GM18861 (cell line): ENCODE measurements around the gene MS4A15.

ENCODE experiments used
- ATAC-seq: cut with Tn5 transposase; IDR thresholded peaks from one replicate; pipeline ENCODE4 v1.9.1; 2021; ENCODE audit not compliant: unreplicated experiment

The MS4A15 gene

DNA sequence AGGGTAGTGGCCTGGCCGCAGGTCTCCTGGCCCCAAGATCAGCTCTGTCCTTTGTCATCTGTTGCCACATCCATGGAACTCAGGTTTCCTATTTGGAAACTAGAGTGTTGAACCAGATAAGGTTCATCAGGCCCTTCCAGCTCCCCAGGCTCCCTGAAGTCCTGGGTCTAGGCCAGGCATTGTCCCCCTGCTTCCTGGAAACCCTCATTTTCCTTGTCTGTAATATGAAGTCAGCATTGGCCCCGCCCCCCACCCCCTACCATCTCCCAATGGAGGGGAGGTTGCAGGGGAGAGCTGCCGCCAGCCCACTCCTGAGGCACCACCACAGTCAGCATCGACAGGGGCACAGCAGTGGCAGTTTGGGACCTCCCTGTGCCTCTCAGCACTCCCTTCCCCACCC, 19.5 kb downstream of the MS4A15 start:
- no peak for ATAC-seq

DNA sequence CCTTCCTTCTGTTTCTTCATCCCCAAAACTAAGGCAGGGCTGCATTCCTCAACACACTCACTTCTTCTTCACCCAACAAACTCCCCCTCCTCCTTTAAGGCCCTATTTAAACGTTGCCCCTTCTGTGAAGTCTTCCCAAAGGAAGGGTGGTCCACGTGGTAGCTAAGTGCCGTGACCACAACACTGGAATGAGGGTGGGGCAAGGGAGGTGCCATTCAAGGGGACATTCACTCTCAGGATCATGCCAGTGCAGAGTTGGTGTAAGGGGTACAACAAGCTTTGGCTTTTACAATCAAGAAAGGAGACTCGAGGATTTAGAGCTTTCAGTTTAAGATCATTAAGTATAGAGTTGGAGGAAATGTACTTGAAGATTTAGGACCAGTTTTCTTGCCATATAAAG, 20.4 kb downstream of the MS4A15 start:
- ATAC-seq: no peak

DNA sequence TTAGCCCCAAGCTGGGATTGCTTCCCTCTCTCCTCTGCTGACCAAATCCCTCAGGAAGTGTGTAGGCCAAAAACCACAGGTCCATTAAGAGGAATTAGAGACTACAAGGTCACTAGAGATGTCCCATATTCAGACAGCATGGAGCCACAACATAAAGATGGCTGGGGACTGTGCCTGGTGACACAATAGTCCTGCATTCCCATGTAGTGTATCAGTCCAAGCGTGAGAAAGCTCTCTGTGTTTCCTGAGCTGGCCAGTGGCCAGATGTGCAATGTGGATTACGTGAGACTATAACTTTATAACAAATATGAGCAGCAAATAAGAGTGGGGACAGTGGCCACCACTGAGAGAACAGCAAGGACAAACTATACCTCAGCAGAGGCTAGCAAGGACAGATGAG, 20.9 kb downstream of the MS4A15 start:
- ATAC-seq: no peak

DNA sequence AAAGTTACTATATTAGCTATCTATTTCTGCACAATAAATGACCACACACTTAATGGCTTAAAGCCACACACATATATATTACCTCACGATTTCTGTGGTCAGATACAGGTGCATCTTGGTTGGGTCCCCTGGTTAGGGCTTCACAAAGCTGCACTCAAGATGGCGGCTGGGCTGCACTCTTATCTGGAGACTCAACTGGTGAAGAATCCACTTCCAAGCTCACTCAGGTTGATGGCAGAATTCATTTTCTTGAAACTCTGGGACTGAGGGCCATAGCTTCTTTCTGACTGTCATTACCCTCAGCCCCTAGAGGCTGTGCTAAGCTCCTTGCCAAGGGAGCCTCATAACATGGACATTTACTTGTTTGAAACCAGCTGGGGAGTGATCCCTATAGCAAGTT, 23.4 kb downstream of the MS4A15 start:
- ATAC-seq: no peak

DNA sequence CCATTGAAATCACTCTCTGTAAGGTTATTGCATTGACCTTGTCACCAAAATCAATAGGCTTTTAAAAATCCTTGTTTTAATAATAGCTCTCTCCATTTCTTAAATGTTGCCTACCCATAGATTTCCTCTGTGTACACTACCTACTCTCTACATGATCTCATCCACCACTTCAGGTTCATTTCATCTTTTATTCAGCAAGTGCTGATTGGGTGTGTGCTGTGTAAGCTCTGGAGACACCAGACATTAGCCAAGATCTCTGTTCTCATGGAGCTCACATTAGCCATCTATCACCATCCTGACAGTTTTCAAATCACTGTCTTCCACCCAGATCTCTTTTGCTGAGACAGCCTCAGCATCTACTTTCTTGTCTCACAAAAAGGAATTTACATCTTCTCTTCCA, 24.1 kb downstream of the MS4A15 start:
- ATAC-seq: no peak

DNA sequence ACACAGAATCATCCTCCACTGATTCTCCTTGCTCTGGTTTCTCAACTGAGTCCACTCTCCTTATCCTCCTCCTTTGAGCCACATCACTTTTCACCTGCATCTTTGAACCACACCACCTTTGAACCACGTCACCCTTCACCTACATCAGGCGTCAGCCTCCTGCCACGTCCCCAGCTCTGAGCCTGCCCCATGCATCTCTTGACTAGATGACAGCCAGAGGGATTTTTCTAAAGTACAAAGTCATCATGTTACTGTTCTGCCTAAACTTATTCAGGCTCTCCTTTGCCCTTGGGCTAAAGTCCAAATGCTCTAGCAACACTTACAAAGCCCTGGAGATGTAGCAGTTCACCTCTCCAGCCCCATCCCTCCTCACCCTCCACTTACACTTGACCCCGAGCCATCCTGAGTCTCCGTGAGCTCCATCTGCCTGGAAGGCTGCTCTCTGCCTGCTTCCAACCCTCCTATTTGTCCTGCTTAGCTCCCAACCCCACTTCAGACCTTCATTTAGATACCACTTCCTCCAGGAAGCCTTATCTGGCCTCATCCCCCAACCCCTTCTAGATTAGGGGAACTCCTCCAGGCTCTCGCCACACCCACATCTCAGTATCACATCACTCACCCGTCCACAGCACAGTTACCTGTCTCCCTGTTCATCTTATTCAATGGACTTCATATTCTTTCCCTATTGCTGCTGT, 24.8 kb downstream of the MS4A15 start:
- no peak for ATAC-seq

DNA sequence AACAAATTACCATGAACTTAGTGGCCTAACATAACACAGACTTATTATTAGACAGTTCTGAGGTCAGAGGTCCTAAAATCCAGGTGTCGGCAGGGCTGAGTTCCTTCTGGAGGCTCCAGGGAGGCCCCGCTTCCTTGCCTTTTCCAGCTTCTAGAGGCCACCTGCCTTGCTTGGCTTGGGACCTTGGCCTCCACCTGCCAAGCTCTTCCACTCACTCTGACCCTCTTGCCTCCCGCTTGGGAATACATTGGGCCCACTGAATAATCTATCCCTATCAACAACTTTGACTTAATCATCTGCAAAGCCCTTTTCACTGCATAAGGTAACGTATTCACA, 25.3 kb downstream of the MS4A15 start:
- ATAC-seq: no peak

DNA sequence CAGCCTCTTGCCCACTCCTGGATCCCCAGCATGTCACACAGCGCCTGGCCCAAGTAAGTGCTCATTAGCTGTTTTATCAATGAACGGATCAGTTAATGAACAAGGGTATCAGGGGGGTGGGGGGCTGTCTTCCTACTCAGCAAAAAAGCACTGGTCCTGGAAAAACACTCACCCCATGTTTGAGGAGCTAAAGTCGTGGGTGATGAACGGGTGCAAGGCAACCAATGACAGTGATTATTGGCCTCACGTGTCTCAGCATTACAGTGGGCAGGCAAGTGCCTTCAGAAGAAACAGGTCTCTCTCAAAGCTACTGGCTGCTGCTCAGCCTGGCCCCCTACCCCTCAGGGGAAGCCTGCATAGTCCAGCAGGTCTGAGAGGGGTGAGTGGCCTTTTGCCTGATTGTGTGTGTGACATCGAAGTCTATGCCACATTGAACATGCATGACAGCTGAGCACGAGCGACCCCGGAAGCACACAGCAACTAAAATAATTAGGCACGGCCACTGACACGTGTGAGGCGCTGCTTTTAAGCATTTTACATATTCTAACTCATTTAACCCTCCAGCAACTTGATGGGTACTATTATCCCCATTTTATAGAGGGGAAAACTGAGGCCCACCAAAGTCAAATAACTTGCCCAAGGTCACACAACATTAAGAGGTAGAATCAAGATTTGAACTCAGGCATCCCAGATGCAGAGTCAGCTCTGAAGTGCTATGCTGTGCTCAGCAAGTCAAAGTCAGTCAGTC, 25.9 kb downstream of the MS4A15 start:
- no peak for ATAC-seq

DNA sequence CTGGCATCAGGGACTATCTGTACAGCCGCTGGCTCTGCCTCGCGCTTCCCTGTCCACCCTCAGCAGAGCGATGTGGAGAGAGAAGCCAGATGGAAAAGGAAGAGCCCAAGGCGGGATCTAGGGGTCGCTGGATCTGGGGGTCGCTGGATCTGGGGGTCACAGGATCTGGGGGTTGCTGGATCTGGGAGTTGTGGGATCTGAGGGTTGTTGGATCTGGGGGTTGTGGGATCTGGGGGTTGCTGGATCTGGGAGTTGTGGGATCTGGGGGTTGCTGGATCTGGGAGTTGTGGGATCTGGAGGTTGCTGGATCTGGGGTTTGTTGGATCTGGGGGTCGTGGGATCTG, 26.4 kb downstream of the MS4A15 start:
- ATAC-seq: no peak

DNA sequence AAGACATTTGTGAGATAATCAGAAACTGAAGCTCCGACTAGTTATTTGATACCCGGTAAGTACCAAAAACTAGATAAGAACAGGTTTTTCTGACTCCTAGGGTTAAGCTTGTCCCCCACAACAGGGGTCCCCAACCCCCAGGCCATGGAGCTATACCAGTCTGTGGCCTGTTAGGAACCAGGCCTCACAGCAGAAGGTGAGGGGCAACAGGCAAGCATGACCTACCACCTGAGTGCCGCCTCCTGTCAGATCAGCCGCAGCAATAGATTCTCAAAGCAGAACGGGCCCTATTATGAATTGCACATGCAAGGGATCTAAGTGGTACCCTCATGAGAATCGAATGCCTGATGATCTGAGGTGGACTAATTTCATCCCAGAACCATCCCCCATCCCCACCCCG, 27.2 kb downstream of the MS4A15 start:
- ATAC-seq: no peak

DNA sequence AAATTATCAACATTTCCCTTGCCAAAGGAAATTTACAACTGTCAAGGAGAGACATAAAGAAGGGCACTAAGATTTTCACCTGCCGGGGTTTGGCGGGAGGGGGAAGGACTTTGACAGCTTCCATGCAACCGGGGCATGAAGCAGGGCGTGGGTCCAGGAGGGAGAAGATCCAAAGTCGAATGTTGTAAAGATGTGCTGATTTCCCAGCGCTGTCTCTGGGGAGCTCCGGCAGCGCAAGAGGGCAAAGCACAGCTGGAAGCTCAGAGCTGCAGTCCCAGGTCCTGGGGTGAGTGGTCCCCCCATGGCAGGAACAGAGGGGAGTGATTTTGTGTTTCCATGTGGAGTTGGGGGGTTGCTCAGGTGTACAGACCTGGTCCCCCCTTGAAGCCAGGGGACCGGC, 28.5 kb downstream of the MS4A15 start, which contains the start of gene MS4A10:
TSS of gene MS4A10 (plus strand) at position 198 of the 400 bp plus-strand sequence. CDS start 5,003 bp downstream, outside the sequence.
- ATAC-seq: no peak

DNA sequence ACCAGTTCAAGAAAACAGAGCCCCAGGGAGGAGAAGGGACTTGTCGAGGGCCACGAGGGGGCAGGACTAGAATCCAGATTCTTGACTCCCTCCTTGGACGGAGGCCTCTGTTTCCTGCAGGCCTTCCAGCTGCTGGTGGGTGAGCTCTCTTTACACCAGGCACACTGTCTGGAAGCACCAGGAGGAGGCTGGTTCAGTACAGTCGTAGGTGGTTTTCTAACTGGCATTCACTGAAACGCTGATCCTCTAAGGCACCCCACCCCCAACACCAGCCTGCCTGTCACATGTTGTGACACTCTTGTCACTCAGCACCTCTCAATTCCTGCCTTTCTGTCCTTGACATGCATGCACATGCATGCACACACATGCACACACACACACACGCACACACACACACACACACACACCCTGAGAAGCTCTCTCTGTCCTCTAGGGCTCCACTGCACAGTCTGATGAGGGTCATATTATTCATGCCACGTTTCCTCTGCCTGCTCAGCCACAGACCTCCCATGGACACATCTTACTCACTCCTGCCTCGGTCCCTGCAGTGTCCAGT, 29.2 kb downstream of the MS4A15 start:
- no peak for ATAC-seq

DNA sequence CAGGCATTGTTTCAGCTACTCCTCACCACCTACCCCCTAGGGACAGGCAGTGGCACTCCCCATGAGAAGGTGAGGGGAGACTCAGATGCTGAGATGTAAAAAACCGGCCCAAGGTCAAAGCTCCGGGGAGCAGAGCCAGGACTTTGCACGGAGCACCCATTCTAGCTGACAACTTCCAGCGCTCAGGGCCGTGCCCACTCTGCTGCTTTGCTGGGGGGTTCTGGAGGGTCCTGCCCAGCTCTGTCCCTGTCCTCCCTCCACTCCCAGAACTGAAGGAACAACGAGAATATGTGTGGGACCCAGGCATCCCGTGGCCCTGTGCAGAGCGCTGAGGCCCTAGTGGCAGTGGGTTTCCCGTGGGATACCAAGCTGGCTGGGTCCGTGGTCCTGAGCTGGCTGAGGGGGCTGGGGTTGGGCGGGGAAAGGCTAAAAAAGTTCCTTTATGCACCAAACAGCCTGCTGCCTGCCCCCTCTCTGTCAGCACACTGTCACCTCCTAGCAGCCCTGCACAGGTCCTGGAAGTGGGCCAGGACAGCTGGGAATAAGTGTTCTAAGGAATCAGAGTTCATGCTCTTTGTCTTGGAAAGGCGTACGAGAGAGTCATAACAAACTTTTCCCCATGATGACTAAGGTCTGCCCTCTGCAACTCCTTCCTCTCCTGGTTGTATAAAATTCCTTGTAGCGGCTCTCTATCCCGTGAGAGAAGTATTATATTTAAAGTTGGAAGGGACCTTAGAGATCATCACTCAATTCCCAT, 30.3 kb downstream of the MS4A15 start:
- ATAC-seq: no peak

DNA sequence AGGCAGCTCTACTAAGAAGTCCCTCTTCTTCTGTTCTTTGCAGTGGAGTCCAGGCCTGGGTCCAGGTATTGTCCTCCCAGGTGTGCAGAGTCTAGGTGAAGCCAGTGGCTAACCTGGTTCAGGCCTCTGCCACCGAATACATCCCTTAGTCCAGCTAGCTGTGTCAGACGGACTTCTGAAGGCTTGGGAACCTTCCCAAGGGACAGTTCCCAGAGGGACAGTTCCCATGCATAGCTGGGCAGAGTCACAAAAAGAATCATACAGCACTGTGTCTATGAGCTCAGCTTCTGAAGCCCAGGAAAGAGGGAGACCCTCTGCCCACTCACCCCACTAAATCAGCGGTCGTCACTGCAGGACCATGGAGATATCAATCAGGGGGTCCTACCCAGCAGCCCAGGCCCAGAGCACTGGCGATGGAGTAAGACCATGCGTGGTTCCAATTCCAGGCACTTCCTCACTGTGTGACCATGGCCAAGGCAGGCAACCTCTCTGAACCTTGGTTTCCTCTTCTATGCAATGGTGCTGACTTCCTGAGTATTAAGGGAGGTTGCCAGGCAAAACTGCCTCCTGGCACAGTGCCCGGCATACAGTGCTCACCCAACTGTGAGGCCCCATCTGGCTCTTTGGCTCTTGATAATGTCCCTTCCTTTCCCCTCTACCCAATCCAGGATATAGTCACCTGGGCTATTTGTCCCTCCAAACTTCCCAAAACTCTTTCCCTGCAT, 31.9 kb downstream of the MS4A15 start:
- ATAC-seq: no peak

DNA sequence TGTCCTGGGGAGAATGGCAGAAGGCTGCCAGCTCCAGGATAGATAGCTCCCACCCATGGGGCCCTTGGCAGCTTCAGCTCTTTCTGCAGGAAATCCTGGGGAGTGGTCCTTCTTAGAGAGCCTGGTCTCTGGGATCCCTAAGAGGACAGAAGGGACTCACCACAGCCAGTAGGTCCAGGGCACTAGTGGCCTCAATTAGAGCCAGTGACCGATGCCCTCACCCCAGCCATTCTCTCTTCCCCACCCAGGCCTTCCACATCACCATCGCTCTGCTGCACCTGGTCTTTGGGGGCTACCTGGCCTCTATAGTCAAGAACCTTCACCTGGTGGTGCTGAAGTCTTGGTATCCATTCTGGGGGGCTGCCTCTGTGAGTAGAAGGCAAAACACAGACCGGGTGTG, 34.1 kb downstream of the MS4A15 start:
- no peak for ATAC-seq

DNA sequence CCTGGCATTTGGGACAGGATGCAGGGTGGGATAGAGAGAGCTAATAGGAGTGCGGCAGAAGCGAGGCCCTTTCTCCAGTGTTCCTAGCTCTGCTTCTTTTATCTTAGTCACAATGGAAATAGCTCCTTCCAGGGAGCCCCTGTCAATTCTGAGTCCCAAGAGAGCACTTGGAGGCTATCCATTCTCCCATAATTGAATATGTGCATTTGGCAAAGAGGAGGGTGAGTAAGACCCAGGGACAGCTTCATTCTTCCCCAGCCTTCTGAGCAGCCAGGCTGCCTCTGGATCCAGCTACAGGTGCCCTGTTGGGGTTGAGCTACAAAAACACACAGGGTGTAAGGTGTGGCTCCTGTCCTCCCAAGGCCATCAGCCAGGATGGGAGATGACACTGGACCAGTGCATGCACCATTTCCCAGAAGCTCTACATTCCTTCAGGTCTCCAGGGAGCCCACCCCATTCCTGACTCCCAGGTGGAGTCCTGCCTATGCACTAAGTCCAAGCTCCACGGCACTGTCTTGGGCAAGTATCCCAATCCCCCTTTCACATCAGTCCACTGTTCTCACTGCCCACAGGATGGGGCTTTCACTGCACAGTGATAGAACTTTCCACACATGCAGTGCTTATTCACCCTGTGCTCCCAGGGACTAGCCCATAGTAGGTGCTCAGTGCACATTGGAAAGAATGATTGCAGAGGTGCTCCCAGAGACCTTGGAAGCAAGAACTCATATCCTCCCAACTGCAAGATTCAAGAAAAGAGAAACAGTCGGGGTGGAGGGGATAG, 34.7 kb downstream of the MS4A15 start:
- ATAC-seq: no peak

DNA sequence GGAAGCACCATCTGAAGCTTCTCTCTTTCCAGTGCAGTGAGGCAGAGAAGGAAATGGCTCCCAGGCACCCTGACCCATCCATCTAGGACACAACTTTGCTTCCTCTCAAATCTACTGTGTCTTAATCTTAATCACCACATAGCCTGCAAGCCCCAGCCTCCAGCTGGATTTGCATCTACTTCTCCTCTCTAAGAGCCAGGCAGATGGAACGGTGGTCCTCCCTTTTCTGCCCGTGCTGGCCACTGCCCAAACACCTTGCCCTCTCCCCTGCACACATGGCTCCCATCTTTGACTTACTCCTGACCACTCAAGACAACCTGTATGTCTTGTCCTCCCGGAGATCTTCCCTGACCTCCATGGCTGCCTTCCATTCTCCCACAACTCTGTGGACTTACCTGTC, 35.9 kb downstream of the MS4A15 start:
- no peak for ATAC-seq

DNA sequence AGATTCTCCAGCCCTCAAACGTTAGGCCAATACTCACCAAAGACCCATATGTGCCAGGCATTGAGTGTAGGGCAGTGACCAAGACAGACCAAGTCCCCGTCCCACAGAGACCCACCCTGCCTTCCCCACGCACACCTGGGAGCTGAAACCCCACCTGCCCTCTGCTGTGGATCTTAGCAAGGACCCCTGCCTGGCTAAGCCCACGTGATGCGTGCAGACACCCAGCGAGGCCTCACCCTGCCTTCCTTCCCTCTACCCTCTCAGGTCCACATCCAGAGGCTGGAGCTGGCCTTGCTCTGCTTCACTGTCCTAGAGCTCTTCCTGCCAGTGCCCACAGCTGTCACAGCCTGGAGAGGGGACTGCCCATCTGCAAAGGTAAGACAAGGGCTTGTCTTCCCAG, 38.6 kb downstream of the MS4A15 start:
- ATAC-seq: no peak

DNA sequence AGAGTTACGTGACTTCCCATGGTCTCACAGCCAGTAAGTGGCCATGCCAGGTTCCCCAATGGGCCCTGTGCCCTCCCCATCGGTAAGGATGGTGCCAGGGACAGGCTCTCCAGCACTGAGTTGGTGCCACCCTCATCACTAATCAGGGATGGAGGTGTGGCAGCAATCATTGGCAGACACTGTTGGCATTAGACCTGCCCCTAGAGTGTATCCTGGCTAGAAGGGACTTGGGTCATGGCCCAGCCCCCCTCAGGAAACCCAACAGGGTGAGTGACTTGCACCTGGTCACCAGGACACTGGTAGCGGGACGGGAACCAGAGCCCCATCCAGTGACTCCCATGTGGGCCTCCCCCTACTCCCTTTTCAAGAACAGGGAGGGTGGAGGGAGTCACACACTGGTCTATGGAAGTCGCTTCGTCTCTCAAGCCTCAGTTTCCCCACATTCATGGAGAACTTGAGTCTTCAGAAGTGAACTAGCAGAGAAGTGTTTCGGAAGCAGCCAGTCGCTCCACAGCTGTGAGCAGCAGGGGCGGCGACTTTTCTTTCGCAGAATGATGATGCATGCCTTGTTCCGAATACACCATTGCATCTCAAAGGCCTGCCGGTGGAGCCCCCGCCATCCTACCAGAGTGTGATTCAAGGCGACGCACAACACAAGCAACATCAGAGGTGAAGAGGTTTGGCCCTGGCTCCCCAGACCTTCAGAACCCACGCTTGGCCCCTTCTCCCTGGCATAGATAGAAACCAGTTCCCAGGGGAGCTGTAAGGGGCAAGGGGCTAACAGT, 41.4 kb downstream of the MS4A15 start:
- ATAC-seq: no peak

DNA sequence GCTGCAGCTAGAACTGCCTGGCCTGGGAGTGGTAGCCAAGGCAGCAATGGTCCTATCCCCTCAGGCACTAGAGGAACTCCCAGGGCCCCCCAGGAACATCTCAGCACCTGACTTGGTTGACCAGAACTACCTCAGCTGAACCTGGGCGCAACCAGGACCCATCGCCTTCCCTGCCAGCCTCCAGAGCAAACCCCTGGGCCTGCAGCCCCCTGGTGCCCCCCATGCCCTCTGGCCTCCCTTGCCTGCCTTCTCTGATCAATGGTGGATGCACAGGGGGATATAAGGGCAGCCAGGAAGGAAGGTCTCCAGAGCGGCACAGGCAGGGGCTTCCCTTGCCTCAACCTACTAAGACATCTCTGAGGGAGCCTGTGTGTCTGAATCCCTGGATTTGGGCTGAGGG, 42.0 kb downstream of the MS4A15 start:
- ATAC-seq: no peak
